Ovary (tissue), 3 donors: ENCODE measurements around the gene UBAC1.
"Not testable (repeated sequence)": the region's sequence is repeated elsewhere in the genome, so short reads cannot be mapped to it uniquely, and the experiment has no call there.

Source experiments
- POLR2A ChIP-seq: fragments of 450-650 bp; IDR thresholded peaks from one replicate; pipeline ENCODE4 v1.6.1; 2017; ENCODE audit warnings: antibody characterized with exemption, mild to moderate bottlenecking, moderate library complexity
- TF ChIP-seq, protein P1 (sequence below), 3 donors: fragments of 450-650 bp in 2 of 3; fragments of 200-600 bp in 1 of 3; IDR thresholded peaks; one replicate each; pipeline versions ENCODE4 v1.5.1 to v1.8.0; 2016 to 2022; ENCODE audit warnings: antibody characterized with exemption in 3 of 3, mild to moderate bottlenecking in 1 of 3
- donor health status: DM: no; HTN: no; CAD: no.

DNA sequence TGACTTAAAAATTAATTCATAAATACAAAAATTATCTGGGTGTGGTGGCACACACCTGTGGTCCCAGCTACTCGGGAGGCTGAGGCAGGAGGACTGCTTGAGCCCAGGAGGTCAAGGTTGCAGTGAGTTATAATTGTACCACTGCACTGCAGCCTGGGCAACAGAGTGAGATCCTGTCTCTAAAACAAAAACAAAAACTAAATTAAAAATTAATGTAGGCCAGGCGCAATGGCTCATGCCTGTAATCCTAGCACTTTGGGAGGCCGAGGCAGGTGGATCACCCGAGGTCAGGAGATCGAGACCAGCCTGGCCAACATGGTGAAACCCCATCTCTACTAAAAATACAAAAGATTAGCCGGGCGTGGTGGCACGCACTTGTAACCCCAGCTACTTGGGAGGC, 9.9 kb downstream of the UBAC1 start:
- TF ChIP-seq, protein P1, sequence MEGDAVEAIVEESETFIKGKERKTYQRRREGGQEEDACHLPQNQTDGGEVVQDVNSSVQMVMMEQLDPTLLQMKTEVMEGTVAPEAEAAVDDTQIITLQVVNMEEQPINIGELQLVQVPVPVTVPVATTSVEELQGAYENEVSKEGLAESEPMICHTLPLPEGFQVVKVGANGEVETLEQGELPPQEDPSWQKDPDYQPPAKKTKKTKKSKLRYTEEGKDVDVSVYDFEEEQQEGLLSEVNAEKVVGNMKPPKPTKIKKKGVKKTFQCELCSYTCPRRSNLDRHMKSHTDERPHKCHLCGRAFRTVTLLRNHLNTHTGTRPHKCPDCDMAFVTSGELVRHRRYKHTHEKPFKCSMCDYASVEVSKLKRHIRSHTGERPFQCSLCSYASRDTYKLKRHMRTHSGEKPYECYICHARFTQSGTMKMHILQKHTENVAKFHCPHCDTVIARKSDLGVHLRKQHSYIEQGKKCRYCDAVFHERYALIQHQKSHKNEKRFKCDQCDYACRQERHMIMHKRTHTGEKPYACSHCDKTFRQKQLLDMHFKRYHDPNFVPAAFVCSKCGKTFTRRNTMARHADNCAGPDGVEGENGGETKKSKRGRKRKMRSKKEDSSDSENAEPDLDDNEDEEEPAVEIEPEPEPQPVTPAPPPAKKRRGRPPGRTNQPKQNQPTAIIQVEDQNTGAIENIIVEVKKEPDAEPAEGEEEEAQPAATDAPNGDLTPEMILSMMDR (IDR thresholded peaks at IDR 0.05), result not testable (repeated sequence)
- not testable (repeated sequence) for TF ChIP-seq POLR2A
